ENCODE measurements around the gene MPZL2.

Gene MPZL2

GRCh38 chr11:118230088-118230487 is 34.0 kb downstream of the MPZL2 start:
- no peak overlapping the region for H3K9ac ChIP-seq (ENCODE audit: low read depth, low read length)
- no peak overlapping the region for H3K27ac ChIP-seq (ENCODE audit: low read depth, low read length)
- no peaks in the 10 kb centered on the region for H3K27me3 ChIP-seq (ENCODE audit: control insufficient read depth, insufficient read depth, low read length)
- no peak overlapping the region for H3K4me3 ChIP-seq (ENCODE audit: low read depth, low read length)
- H3K36me3 ChIP-seq (ENCODE audit: control insufficient read depth, insufficient read depth, low read length), result no peaks in the 10 kb centered on the region
- no peaks in the 10 kb centered on the region; the same call in 1 of the 2 replicates for H3K4me1 ChIP-seq (ENCODE audit: control insufficient read depth, insufficient read depth, low read length)
- H3K9me3 ChIP-seq (ENCODE audit: control insufficient read depth, insufficient read depth, low read length), result no peaks in the 10 kb centered on the region

- Histone ChIP-seq H3K27ac (ENCODE audit: low read depth, low read length) (no peak overlapping the region), H3K36me3 (ENCODE audit: control insufficient read depth, insufficient read depth, low read length) (no peaks in the 10 kb centered on the region), H3K27me3 (ENCODE audit: control insufficient read depth, insufficient read depth, low read length) (no peaks in the 10 kb centered on the region), H3K4me1 (ENCODE audit: control insufficient read depth, insufficient read depth, low read length) (no peaks in the 10 kb centered on the region; the same call in 1 of the 2 replicates), H3K9ac (ENCODE audit: low read depth, low read length) (no peak overlapping the region), H3K9me3 (ENCODE audit: control insufficient read depth, insufficient read depth, low read length) (no peaks in the 10 kb centered on the region), H3K4me3 (ENCODE audit: low read depth, low read length) (no peak overlapping the region)
These were observed 34.7 kb downstream of the MPZL2 start for GRCh38 chr11:118229274-118229847.

- no peaks in the 10 kb centered on the region for H3K9me3 ChIP-seq (ENCODE audit: control insufficient read depth, insufficient read depth, low read length)
- no peaks in the 10 kb centered on the region; the same call in 1 of the 2 replicates for H3K4me1 ChIP-seq (ENCODE audit: control insufficient read depth, insufficient read depth, low read length)
- H3K27ac ChIP-seq (ENCODE audit: low read depth, low read length), result no peak overlapping the region
- H3K4me3 ChIP-seq (ENCODE audit: low read depth, low read length), result no peak overlapping the region
- no peak overlapping the region for H3K9ac ChIP-seq (ENCODE audit: low read depth, low read length)
- no peaks in the 10 kb centered on the region for H3K27me3 ChIP-seq (ENCODE audit: control insufficient read depth, insufficient read depth, low read length)
- no peaks in the 10 kb centered on the region for H3K36me3 ChIP-seq (ENCODE audit: control insufficient read depth, insufficient read depth, low read length)
These were observed 36.0 kb downstream of the MPZL2 start for GRCh38 chr11:118227865-118228785.

GRCh38 chr11:118226781-118227180 is 37.3 kb downstream of the MPZL2 start:
- Histone ChIP-seq H3K27me3 (ENCODE audit: control insufficient read depth, insufficient read depth, low read length) (no peaks in the 10 kb centered on the region), H3K36me3 (ENCODE audit: control insufficient read depth, insufficient read depth, low read length) (no peaks in the 10 kb centered on the region), H3K4me3 (ENCODE audit: low read depth, low read length) (no peak overlapping the region), H3K9me3 (ENCODE audit: control insufficient read depth, insufficient read depth, low read length) (no peaks in the 10 kb centered on the region), H3K27ac (ENCODE audit: low read depth, low read length) (no peak overlapping the region), H3K4me1 (ENCODE audit: control insufficient read depth, insufficient read depth, low read length) (no peaks in the 10 kb centered on the region), H3K9ac (ENCODE audit: low read depth, low read length) (no peak overlapping the region)

GRCh38 chr11:118226296-118226695 is 37.8 kb downstream of the MPZL2 start:
- H3K4me1 ChIP-seq (ENCODE audit: control insufficient read depth, insufficient read depth, low read length), result no peaks in the 10 kb centered on the region
- no peak overlapping the region for H3K9ac ChIP-seq (ENCODE audit: low read depth, low read length)
- H3K27ac ChIP-seq (ENCODE audit: low read depth, low read length), result no peak overlapping the region
- no peaks in the 10 kb centered on the region for H3K27me3 ChIP-seq (ENCODE audit: control insufficient read depth, insufficient read depth, low read length)
- no peaks in the 10 kb centered on the region for H3K9me3 ChIP-seq (ENCODE audit: control insufficient read depth, insufficient read depth, low read length)
- no peak overlapping the region for H3K4me3 ChIP-seq (ENCODE audit: low read depth, low read length)
- H3K36me3 ChIP-seq (ENCODE audit: control insufficient read depth, insufficient read depth, low read length), result no peaks in the 10 kb centered on the region

- Histone ChIP-seq H3K27me3 (ENCODE audit: control insufficient read depth, insufficient read depth, low read length) (no peaks in the 10 kb centered on the region), H3K9me3 (ENCODE audit: control insufficient read depth, insufficient read depth, low read length) (no peaks in the 10 kb centered on the region), H3K9ac (ENCODE audit: low read depth, low read length) (no peak within 1 kb of the TSS), H3K4me1 (ENCODE audit: control insufficient read depth, insufficient read depth, low read length) (no peaks in the 10 kb centered on the region), H3K4me3 (ENCODE audit: low read depth, low read length) (no peak within 1 kb of the TSS), H3K36me3 (ENCODE audit: control insufficient read depth, insufficient read depth, low read length) (no peaks in the 10 kb centered on the region), H3K27ac (ENCODE audit: low read depth, low read length) (no peak within 1 kb of the TSS)
These were observed 39.4 kb downstream of the MPZL2 start, which contains the start of gene JAML for GRCh38 chr11:118224511-118225188. TSS of gene JAML (minus strand) at chr11:118225011. CDS start at chr11:118214866, 10,145 bp downstream.

GRCh38 chr11:118223992-118224391 is 40.1 kb downstream of the MPZL2 start:
- Histone ChIP-seq H3K9me3 (ENCODE audit: control insufficient read depth, insufficient read depth, low read length) (no peaks in the 10 kb centered on the region), H3K4me1 (ENCODE audit: control insufficient read depth, insufficient read depth, low read length) (no peaks in the 10 kb centered on the region), H3K4me3 (ENCODE audit: low read depth, low read length) (no peak overlapping the region), H3K27me3 (ENCODE audit: control insufficient read depth, insufficient read depth, low read length) (no peaks in the 10 kb centered on the region), H3K9ac (ENCODE audit: low read depth, low read length) (no peak overlapping the region), H3K36me3 (ENCODE audit: control insufficient read depth, insufficient read depth, low read length) (no peaks in the 10 kb centered on the region), H3K27ac (ENCODE audit: low read depth, low read length) (no peak overlapping the region)

GRCh38 chr11:118223570-118223969 is 40.5 kb downstream of the MPZL2 start:
- H3K27me3 ChIP-seq (ENCODE audit: control insufficient read depth, insufficient read depth, low read length), result no peaks in the 10 kb centered on the region
- no peak overlapping the region for H3K4me3 ChIP-seq (ENCODE audit: low read depth, low read length)
- H3K9ac ChIP-seq (ENCODE audit: low read depth, low read length), result no peak overlapping the region
- no peaks in the 10 kb centered on the region for H3K4me1 ChIP-seq (ENCODE audit: control insufficient read depth, insufficient read depth, low read length)
- H3K9me3 ChIP-seq (ENCODE audit: control insufficient read depth, insufficient read depth, low read length), result no peaks in the 10 kb centered on the region
- H3K36me3 ChIP-seq (ENCODE audit: control insufficient read depth, insufficient read depth, low read length), result no peaks in the 10 kb centered on the region
- H3K27ac ChIP-seq (ENCODE audit: low read depth, low read length), result no peak overlapping the region

GRCh38 chr11:118222437-118222836 is 41.7 kb downstream of the MPZL2 start:
- Histone ChIP-seq H3K36me3 (ENCODE audit: control insufficient read depth, insufficient read depth, low read length) (no peaks in the 10 kb centered on the region), H3K27me3 (ENCODE audit: control insufficient read depth, insufficient read depth, low read length) (no peaks in the 10 kb centered on the region), H3K4me1 (ENCODE audit: control insufficient read depth, insufficient read depth, low read length) (no peaks in the 10 kb centered on the region), H3K9ac (ENCODE audit: low read depth, low read length) (no peak overlapping the region), H3K4me3 (ENCODE audit: low read depth, low read length) (no peak overlapping the region), H3K9me3 (ENCODE audit: control insufficient read depth, insufficient read depth, low read length) (no peaks in the 10 kb centered on the region), H3K27ac (ENCODE audit: low read depth, low read length) (no peak overlapping the region)

- H3K9ac ChIP-seq (ENCODE audit: low read depth, low read length), result no peak overlapping the region
- H3K27ac ChIP-seq (ENCODE audit: low read depth, low read length), result no peak overlapping the region
- no peaks in the 10 kb centered on the region for H3K9me3 ChIP-seq (ENCODE audit: control insufficient read depth, insufficient read depth, low read length)
- H3K27me3 ChIP-seq (ENCODE audit: control insufficient read depth, insufficient read depth, low read length), result no peaks in the 10 kb centered on the region
- H3K4me1 ChIP-seq (ENCODE audit: control insufficient read depth, insufficient read depth, low read length), result no peaks in the 10 kb centered on the region
- H3K4me3 ChIP-seq (ENCODE audit: low read depth, low read length), result no peak overlapping the region
- no peaks in the 10 kb centered on the region for H3K36me3 ChIP-seq (ENCODE audit: control insufficient read depth, insufficient read depth, low read length)
These were observed 42.7 kb downstream of the MPZL2 start for GRCh38 chr11:118221419-118221818.

- no peaks in the 10 kb centered on the region for H3K36me3 ChIP-seq (ENCODE audit: control insufficient read depth, insufficient read depth, low read length)
- no peaks in the 10 kb centered on the region for H3K27me3 ChIP-seq (ENCODE audit: control insufficient read depth, insufficient read depth, low read length)
- no peak overlapping the region for H3K4me3 ChIP-seq (ENCODE audit: low read depth, low read length)
- no peaks in the 10 kb centered on the region for H3K9me3 ChIP-seq (ENCODE audit: control insufficient read depth, insufficient read depth, low read length)
- H3K27ac ChIP-seq (ENCODE audit: low read depth, low read length), result no peak overlapping the region
- no peaks in the 10 kb centered on the region for H3K4me1 ChIP-seq (ENCODE audit: control insufficient read depth, insufficient read depth, low read length)
- H3K9ac ChIP-seq (ENCODE audit: low read depth, low read length), result no peak overlapping the region
These were observed 44.4 kb downstream of the MPZL2 start for GRCh38 chr11:118219732-118220131.
